GM18520 (cell line): Measurements from ENCODE around the gene RPL22.
"Not testable (repeated sequence)": the region's sequence is repeated elsewhere in the genome, so short reads cannot be mapped to it uniquely, and the experiment has no call there.

Experiments
- ATAC-seq: cut with Tn5 transposase; IDR thresholded peaks from one replicate; pipeline ENCODE4 v1.9.1; 2021; ENCODE audit not compliant: unreplicated experiment

The RPL22 gene

DNA sequence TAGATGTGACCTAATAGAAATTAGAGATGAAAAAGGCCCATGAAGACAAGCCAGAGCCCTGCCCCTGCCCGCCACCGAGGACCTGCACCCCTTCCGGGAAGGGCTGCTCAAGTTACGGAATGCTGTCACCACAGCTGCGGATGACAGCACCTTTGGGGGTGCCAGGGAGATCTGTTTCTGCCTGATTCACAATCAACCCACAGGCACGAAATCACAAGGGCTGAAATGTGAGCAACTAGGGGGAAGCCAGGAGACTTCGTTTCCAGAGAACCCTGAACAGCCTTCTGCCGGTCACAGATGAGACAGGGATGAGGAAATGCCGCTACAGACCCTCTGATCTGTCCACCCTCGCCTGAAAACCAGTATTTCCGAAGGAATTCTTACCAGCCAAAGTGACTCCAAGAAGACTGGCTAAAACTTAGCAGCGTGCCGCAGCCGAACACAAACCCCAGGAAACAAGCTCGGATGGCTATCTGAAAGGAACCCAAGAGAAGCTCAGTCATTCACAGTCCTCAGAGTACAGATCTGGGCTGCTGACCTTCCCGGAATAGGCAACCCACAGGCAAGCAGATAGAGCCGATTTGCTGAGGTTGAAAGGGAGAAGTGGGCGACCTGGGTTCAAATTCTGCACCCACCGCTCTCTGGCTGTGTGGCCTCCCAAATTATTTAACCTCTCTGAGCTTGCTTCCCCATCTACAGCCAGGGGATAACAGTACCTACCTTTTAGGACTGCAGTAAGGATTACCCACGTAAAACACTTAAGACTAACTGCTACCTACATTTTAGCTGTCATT lies 35.3 kb upstream of the RPL22 start:
- ATAC-seq, result no peak

GRCh38 chr1:6233376-6233775 lies 34.0 kb upstream of the RPL22 start:
- ATAC-seq, result no peak

GRCh38 chr1:6225651-6226050 lies 26.3 kb upstream of the RPL22 start:
- ATAC-seq, result no peak

GRCh38 chr1:6224718-6225117 lies 25.3 kb upstream of the RPL22 start:
- no peak for ATAC-seq

GRCh38 chr1:6223617-6224016 lies 24.2 kb upstream of the RPL22 start:
- no peak for ATAC-seq

- ATAC-seq, result no peak
Observed at GRCh38 chr1:6222636-6223035, 23.2 kb upstream of the RPL22 start.

- no peak for ATAC-seq
Observed at GRCh38 chr1:6221210-6221784, 21.9 kb upstream of the RPL22 start.

GRCh38 chr1:6220236-6220635 lies 20.8 kb upstream of the RPL22 start:
- ATAC-seq, result no peak

DNA sequence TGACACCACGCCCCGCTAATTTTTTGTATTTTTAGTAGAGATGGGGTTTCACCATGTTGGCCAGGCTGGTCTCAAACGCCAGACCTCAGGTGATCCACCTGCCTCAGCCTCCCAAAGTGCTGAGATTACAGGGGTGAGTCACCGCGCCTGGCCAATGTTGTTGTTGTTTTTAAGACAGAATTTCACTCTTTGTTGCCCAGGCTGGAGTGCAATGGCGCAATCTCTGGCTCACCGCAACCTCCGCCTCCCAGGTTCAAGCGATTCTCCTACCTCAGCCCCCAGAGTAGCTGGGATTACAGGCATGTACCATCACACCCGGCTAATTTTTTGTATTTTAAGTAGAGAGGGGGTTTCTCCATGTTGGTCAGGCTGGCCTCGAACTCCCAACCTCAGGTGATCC lies 20.2 kb upstream of the RPL22 start:
- not testable (repeated sequence) for ATAC-seq

- ATAC-seq, result no peak
Observed at GRCh38 chr1:6218375-6219164, 19.2 kb upstream of the RPL22 start.

- ATAC-seq, result no peak
Observed at GRCh38 chr1:6212193-6212959, 13.0 kb upstream of the RPL22 start.

DNA sequence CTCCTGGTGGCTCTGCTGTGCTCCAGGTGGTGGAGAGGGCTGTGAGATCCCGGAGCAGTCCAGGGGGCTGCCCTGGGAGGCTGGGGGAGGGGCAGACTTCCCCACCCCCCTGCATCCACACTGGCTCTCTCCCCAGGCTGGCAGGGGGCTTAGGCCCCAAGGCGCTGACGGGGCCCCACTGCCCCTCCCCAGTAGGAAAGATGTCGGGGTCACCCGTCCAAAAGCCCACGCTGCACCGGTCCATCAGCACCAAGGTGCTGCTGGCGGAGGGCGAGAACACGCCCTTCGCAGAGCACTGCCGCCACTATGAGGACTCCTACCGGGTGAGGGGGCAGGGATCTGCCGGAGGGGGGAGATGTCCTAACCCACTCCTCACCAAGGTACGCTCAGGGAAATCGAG lies 12.3 kb upstream of the RPL22 start:
- no peak for ATAC-seq

DNA sequence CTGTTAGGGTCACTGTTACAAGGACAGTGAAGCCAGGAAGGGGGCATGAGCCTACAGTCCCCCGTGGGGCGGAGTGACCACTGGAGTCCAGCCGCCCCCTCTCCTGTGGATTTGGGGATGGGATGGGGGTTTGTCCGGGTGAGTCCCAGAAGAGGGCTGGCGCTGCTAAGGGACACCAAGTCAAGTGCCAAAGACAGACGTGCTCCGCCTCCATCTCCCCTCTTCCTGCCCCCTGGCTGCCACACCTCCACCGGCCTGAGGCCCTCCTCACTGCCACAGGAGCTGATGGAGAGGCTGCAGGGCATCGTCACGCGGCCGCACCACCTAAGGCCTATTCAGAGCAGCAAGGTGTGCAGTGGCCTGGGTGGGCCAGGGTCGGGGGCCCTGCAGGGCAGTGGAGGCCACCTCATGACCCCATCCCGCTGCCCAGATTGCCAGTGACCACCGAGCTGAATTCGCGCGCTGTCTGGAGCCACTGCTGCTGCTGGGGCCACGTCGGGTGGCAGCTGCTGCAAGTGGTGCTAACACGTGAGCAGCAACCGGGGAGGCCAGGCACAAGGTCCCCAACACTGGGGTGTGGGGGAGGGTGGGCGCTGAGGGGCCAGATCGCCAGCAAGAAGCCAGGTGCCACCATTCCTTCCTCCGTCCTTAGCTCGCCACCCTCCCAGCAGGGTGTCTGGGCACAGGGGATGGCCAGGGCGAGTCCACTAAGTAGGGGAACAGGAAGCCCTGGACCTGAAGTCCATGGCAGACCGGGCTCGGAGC lies 11.4 kb upstream of the RPL22 start:
- no peak for ATAC-seq

GRCh38 chr1:6209661-6210580 lies 10.5 kb upstream of the RPL22 start:
- ATAC-seq, result no peak

- ATAC-seq, result no peak
Observed at GRCh38 chr1:6208723-6209660, 9.6 kb upstream of the RPL22 start.

DNA sequence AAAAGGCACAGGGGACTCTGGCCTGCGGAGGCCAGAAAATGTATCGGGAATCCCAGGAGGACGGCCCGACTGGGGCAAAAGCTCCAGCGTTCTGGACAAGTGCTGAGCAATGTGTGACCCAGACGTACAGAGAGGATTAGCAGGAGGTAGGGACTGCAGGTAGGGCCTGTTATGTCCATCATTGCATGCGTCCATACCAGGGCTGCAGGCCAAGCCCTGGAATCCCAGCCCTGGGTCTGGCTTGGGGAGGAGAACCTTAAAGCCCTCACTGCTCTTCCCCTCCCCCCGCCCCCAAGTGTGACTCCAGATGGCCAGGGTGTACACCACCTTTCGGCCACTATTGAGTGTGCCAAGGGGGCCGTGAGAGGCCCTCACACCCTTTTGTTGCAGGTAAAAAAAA lies 8.5 kb upstream of the RPL22 start:
- ATAC-seq, result no peak

GRCh38 chr1:6207075-6207885 lies 7.9 kb upstream of the RPL22 start:
- no peak for ATAC-seq

DNA sequence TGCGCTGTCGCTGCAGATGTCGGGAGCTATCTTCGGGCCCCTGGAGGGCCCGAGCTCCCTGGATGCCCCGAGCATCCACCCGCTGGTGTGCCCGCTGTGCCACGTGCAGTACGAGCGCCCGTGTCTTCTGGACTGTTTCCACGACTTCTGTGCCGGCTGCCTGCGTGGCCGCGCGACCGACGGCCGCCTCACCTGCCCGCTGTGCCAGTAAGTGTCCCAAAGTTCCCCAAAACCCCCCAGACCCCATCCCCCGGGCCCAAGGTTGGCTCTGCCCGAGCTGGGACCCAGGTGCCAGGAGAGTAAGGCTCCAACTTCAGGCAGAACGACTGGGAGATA lies 7.1 kb upstream of the RPL22 start:
- ATAC-seq, result peak; percentile 7
